Uterus (tissue), 2 donors: Measurements from ENCODE around the gene STK11.

Experiments used
- CTCF ChIP-seq, 4 experiments: fragments of 200-600 bp in 2 of 4; fragments of 450-650 bp in 2 of 4; sonication (generic) in 2 of 4; IDR thresholded peaks; one replicate each; pipeline ENCODE4 v1.5.1; 2016 to 2019; ENCODE audit warnings: antibody characterized with exemption in 4 of 4, mild to moderate bottlenecking in 2 of 4, moderate library complexity in 1 of 4
- POLR2A ChIP-seq, 2 donors: fragments of 450-650 bp; IDR thresholded peaks; one replicate each; pipeline ENCODE4 v1.6.1; 2016; ENCODE audit warnings: antibody characterized with exemption in 2 of 2, mild to moderate bottlenecking in 1 of 2, moderate library complexity in 1 of 2

- TF ChIP-seq CTCF (IDR thresholded peaks at IDR 0.05) (no peak), POLR2A (IDR thresholded peaks at IDR 0.05) (no peak)
Observed at GRCh38 chr19:1264801-1265614, 59.4 kb downstream of the STK11 start.
